Cardiac muscle cell (in vitro differentiated cells and primary cell): ENCODE results near the gene WDR88. TPM values are rescaled to one million over a fixed set of nuclear protein-coding genes. Genes with fewer than 3 reads are reported as not detected.

Source experiments
- DNase-seq, 2 donors: peaks; one replicate each; pipeline versions ENCODE4 v3.0.0 to v3.0.0-alpha.2; 2010 to 2017; ENCODE audit warnings: low read depth in 1 of 2, low spot score in 1 of 2
- H3K27ac ChIP-seq: fragments of 200-600 bp; sonication (generic); 2 replicates; pipeline ENCODE4 v1.5.1; 2016
- H3K27me3 ChIP-seq: fragments of 200-600 bp; sonication (generic); 2 replicates; pipeline ENCODE4 v1.6.0; 2016; ENCODE audit warnings: control low read depth
- H3K36me3 ChIP-seq: fragments of 200-600 bp; sonication (generic); 2 replicates; pipeline ENCODE4 v1.5.1; 2016; ENCODE audit warnings: control low read depth
- H3K4me1 ChIP-seq: fragments of 200-600 bp; sonication (generic); 2 replicates; pipeline ENCODE4 v1.8.1; 2017; ENCODE audit warnings: low read depth, mild to moderate bottlenecking, mixed run types
- H3K4me3 ChIP-seq: fragments of 200-600 bp; sonication (generic); 2 replicates; pipeline ENCODE4 v1.5.1; 2016; ENCODE audit warnings: mild to moderate bottlenecking
- H3K9me3 ChIP-seq: fragments of 200-600 bp; sonication (generic); 2 replicates; pipeline ENCODE4 v1.5.1; 2017; ENCODE audit warnings: low read depth, mild to moderate bottlenecking, control low read depth
- CTCF ChIP-seq: IDR thresholded peaks from 2 replicates; pipeline ENCODE4 v1.5.1; 2012; ENCODE audit warnings: low read depth, mild to moderate bottlenecking, low read length
- polyA plus RNA-seq: library from polyadenylated mRNA; unstranded; fragments of >200 nt; fragmentation: Nextera tagmentation; extraction: Ambion mirVana; gene quantifications from 2 replicates; pipeline ENCODE4 v1.2.1, GENCODE V29; 2016
- total RNA-seq: library from RNA; depleted of rRNA; stranded (reverse); fragments of >200 nt; gene quantifications from 2 replicates; pipeline ENCODE4 v1.2.3, GENCODE V29; 2016

Gene WDR88
- not detected in 2 replicates for total RNA-seq
- 0.78 and 0.79 TPM in 2 replicates for polyA plus RNA-seq

GRCh38 chr19:33132021-33132420, at the start of gene WDR88:
WDR88 (plus strand) TSS chr19:33132114; CDS start chr19:33132170, 56 bp downstream.
- DNase-seq: no peak
- Histone ChIP-seq H3K4me3 (no peak within 1 kb of the TSS), H3K36me3 (peaks cover 6% of the 10 kb centered on the region), H3K9me3 (no peaks in the 10 kb centered on the region), H3K27me3 (no peaks in the 10 kb centered on the region), H3K27ac (no peak within 1 kb of the TSS), H3K4me1 (no peaks in the 10 kb centered on the region)
- TF ChIP-seq CTCF: no peak

DNA sequence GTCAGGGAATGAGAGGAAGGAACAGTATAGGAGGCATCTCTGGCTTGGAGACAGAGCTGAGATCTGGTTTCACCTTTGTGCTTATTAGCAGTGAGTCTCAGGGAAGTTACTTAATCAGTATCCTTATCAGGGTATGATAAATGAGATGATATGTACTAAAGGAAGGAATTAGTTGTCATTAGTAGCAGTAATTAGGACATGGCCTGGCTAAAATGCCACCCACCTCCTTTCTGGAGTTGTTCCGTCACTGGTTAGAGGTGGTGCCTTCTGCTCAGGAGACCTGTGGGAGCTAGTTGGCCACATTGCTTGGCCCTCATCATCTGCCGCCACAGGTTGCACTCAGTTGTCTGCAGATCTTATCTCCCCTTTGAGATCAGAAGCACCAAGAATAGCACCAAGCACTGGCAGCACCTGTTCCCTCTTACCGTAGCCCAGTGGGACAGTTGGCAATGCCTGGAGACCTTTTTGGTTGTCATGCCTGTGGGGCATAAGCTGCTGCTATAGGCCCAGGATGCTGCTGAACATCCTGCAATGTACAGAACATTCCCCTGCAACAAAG, 46.3 kb upstream of the WDR88 start:
- H3K27ac ChIP-seq: no peak overlapping the region
- H3K36me3 ChIP-seq: peaks cover 6% of the 10 kb centered on the region
- peaks cover under 1% of the 10 kb centered on the region for H3K4me1 ChIP-seq
- TF ChIP-seq CTCF: no peak
- DNase-seq: no peak
- H3K9me3 ChIP-seq: no peaks in the 10 kb centered on the region
- H3K27me3 ChIP-seq: no peaks in the 10 kb centered on the region
- H3K4me3 ChIP-seq: no peak overlapping the region

DNA sequence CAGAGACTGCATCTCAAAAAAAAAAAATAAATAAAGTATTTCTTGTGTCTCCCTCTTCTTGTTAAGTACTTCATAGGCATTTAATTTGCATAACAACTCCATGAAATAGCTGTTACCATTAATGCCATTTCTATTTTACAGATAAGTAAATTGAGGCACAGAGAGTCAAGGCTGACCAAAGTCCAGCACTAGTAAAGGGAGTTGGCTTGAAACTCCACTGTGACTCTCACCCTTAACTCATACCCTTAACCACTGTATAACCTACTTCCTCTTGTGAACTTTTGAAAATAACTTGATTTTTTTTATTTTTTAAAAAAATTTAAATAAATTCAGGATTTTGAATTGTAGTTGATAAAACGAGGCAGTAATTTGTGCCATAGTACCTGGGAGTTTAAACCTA, 45.0 kb upstream of the WDR88 start:
- Histone ChIP-seq H3K9me3 (no peaks in the 10 kb centered on the region), H3K27ac (no peak overlapping the region), H3K4me3 (no peak overlapping the region), H3K36me3 (peaks cover 8% of the 10 kb centered on the region), H3K27me3 (no peaks in the 10 kb centered on the region), H3K4me1 (no peaks in the 10 kb centered on the region)
- DNase-seq: no peak
- TF ChIP-seq CTCF: no peak

GRCh38 chr19:33089010-33089409, 42.9 kb upstream of the WDR88 start:
- Histone ChIP-seq H3K4me3 (no peak overlapping the region), H3K27ac (no peak overlapping the region), H3K4me1 (no peaks in the 10 kb centered on the region), H3K36me3 (peaks cover 14% of the 10 kb centered on the region), H3K9me3 (no peaks in the 10 kb centered on the region), H3K27me3 (no peaks in the 10 kb centered on the region)
- no peak for DNase-seq
- no peak for TF ChIP-seq CTCF

GRCh38 chr19:33090179-33090578, 41.7 kb upstream of the WDR88 start:
- Histone ChIP-seq H3K4me1 (no peaks in the 10 kb centered on the region), H3K27ac (no peak overlapping the region), H3K36me3 (peaks cover 22% of the 10 kb centered on the region), H3K27me3 (no peaks in the 10 kb centered on the region), H3K4me3 (no peak overlapping the region), H3K9me3 (no peaks in the 10 kb centered on the region)
- no peak for DNase-seq
- TF ChIP-seq CTCF: no peak
